ENCODE measurements around the gene STAC.

STAC gene

DNA sequence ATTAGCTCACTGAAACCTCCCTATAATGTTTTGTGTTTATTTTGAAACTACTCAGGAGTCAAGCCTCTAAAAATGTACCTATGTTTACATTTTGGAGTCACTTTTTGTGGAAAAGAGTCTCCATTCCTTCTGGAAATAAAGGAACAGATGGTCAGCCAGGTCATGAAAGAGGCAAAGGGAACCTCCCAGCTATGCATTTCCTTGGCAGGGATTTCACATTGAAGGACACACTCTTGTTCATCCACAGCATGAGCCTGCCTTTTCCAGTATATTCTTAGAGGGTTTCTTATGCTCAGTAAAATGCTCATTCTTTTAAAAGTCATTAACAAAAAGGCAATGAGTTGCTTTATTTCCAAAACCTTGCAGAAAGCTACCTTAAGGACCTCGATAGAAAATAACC, 20.8 kb downstream of the STAC start:
- Histone ChIP-seq H3K36me3 (no peaks in the 10 kb centered on the region), H3K27me3 (no peaks in the 10 kb centered on the region), H3K4me1 (no peaks in the 10 kb centered on the region; a peak in 2 of 20 replicates), H3K4me3 (no peak overlapping the region), H3K9ac (no peak overlapping the region), H3K27ac (no peak overlapping the region), H4K20me1 (no peaks in the 10 kb centered on the region), H3K4me2 (no peak overlapping the region), H3K9me3 (replicated peaks in 1 of 11) (0 out of 22 replicates have a peak, but pooled peaks cover 0 to 4% (median 0%) of the 10 kb centered on the region in 11 experiments)
- no peak for TF ChIP-seq Cebpa-rat (IDR thresholded peaks at IDR 0.05)

DNA sequence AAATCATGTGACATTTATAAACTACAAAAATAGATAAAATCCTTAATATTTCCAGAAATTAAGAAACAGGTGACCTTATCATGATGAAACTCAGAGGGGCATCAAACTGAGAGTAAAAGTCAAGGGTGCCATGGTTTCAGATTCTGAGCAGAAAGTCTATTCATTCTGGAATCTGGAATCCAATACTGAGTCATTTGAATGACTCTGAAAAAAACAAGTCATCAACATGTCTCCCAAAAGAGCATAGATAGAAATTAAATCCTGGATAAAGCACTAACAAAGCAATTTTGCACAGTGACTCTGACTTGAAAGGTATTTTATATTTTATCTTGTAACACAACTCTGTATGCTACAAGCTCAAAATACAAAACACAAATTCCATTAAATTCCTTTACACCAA, 23.4 kb downstream of the STAC start:
- Histone ChIP-seq H3K36me3 (no peaks in the 10 kb centered on the region), H3K4me3 (no peak overlapping the region), H3K27me3 (no peaks in the 10 kb centered on the region), H3K4me1 (no peaks in the 10 kb centered on the region; a peak in 2 of 20 replicates), H3K4me2 (no peak overlapping the region), H3K27ac (no peak overlapping the region), H3K9ac (no peak overlapping the region), H3K9me3 (replicated peaks in 1 of 11) (0 out of 22 replicates have a peak, but pooled peaks cover 0 to 4% (median 0%) of the 10 kb centered on the region in 11 experiments), H4K20me1 (no peaks in the 10 kb centered on the region)
- TF ChIP-seq Cebpa-rat (IDR thresholded peaks at IDR 0.05) = no peak

DNA sequence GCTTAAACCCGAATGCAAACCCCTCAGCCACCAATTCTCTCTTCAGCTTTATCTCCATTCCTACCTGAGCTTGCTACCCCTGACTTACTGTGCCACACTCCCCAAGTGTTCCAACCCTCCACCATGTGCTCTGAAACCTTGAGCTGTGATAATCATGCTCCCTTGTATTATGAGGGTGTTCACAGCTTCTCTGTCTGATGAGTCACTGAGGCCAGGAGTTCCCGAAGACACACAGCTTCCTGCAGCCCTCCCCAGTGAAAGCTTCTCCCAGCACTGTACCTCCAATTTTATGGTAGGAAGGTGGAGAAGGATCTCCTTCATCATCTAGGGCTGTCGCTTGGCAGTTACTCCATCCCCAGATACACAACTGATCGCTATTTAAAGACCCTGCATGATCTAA, 24.9 kb downstream of the STAC start:
- H3K9ac ChIP-seq = no peak overlapping the region
- no peaks in the 10 kb centered on the region for H3K9me3 ChIP-seq (replicated peaks in 1 of 11)
- H3K4me3 ChIP-seq = no peak overlapping the region
- no peaks in the 10 kb centered on the region for H3K27me3 ChIP-seq
- TF ChIP-seq Cebpa-rat (IDR thresholded peaks at IDR 0.05) = no peak
- H3K27ac ChIP-seq = no peak overlapping the region
- H3K36me3 ChIP-seq = no peaks in the 10 kb centered on the region
- H3K4me1 ChIP-seq = no peaks in the 10 kb centered on the region; a peak in 2 of 20 replicates
- H3K4me2 ChIP-seq = no peak overlapping the region
- no peaks in the 10 kb centered on the region for H4K20me1 ChIP-seq

DNA sequence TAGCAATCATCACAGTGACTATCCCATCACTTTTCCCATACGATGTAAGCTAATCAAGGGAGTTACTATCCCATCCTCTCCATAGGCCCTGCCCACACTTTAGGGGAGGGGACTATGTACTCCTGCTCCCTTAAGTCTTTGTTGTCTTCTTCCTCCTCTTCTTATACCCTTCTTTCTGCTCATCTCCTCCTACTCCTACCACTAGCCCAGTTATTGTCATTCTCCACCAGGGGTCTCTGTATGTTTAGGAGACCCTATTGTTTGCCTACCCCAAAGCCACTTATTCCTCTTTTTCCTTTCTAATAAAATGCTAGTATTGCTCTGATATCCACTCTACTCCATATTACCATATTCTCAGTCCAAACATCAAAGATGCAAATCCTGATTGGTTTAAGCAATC, 27.8 kb downstream of the STAC start:
- Histone ChIP-seq H3K36me3 (no peaks in the 10 kb centered on the region), H3K9me3 (replicated peaks in 1 of 11) (no peaks in the 10 kb centered on the region), H3K4me1 (no peaks in the 10 kb centered on the region; a peak in 2 of 20 replicates), H3K27me3 (no peaks in the 10 kb centered on the region), H3K4me3 (no peak overlapping the region), H4K20me1 (no peaks in the 10 kb centered on the region), H3K27ac (no peak overlapping the region), H3K4me2 (no peak overlapping the region), H3K9ac (no peak overlapping the region)
- no peak for TF ChIP-seq Cebpa-rat (IDR thresholded peaks at IDR 0.05)

DNA sequence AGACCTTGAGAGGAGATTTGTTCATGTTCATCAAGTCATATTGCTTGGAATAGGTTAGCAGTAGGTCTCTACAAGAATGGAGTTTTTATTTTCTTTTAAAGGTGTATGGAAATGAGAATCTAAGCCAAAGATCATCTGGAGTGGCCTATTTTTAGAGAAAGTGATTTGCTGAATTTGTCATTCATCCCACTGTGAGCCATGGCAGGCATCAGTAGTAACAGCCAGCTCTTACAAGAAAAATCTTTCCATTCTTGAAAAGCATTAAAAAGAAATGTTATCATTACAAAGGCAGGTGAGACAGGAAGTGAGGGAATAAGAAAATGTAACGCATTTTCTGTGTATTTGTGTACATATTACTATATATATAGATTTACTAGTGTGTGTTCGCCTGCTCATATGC, 29.6 kb downstream of the STAC start:
- Histone ChIP-seq H4K20me1 (no peaks in the 10 kb centered on the region), H3K9me3 (replicated peaks in 1 of 11) (peaks cover 0 to 2% (median 0%) of the 10 kb centered on the region in 11 experiments; a peak in 1 of 22 replicates), H3K36me3 (no peaks in the 10 kb centered on the region), H3K4me2 (no peak overlapping the region), H3K4me1 (no peaks in the 10 kb centered on the region; a peak in 2 of 20 replicates), H3K27me3 (no peaks in the 10 kb centered on the region), H3K9ac (no peak overlapping the region), H3K4me3 (no peak overlapping the region), H3K27ac (no peak overlapping the region)
- no peak for TF ChIP-seq Cebpa-rat (IDR thresholded peaks at IDR 0.05)

DNA sequence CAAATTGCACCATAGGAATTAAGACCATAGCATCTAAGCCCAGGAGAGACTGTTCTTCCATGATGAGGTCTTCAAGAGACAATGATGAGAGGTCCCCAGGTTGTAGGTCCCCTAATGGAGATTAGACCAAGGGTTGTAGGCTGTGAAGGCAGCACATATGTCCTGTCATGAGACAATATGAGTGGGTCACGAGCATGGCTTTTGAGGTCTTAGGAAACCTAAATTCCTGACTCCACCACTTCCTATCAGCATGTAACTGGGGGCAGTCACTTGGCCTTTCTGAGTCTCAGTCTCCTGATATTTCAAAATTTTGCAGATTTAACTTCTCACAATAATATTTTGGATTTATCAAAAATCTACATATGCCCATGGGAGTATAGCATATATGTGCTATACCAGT, 31.3 kb downstream of the STAC start:
- no peak overlapping the region for H3K9ac ChIP-seq
- H3K4me2 ChIP-seq = no peak overlapping the region
- H4K20me1 ChIP-seq = no peaks in the 10 kb centered on the region
- H3K9me3 ChIP-seq (replicated peaks in 1 of 11) = peaks cover 0 to 14% (median 9%) of the 10 kb centered on the region in 11 experiments; a peak in 16 of 22 replicates
- H3K4me3 ChIP-seq = no peak overlapping the region
- H3K27ac ChIP-seq = no peak overlapping the region
- TF ChIP-seq Cebpa-rat (IDR thresholded peaks at IDR 0.05) = no peak
- no peaks in the 10 kb centered on the region for H3K27me3 ChIP-seq
- no peaks in the 10 kb centered on the region for H3K4me1 ChIP-seq
- H3K36me3 ChIP-seq = no peaks in the 10 kb centered on the region

DNA sequence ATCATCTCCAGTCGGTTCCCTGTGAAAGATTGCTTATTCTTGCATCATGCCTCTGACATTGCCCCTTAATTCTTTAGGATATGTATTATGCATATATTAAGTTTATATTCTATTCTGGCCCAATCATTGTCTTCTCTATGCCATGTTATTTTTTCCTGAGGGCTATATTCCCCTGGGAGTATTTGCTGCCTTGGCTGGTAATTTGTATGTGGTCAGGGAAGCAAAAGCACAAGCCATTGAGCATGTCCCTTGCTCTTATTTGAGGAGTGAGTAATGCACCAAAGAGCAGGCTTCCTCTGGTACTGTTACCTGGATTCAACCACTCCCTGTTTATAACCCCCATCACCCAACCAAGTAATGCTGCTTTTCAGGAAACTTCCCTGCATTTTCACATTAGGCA, 36.3 kb downstream of the STAC start:
- no peaks in the 10 kb centered on the region for H4K20me1 ChIP-seq
- H3K4me3 ChIP-seq = no peak overlapping the region
- H3K9me3 ChIP-seq (replicated peaks in 1 of 11) = peaks cover 0 to 14% (median 9%) of the 10 kb centered on the region in 11 experiments; a peak in 16 of 22 replicates
- H3K36me3 ChIP-seq = no peaks in the 10 kb centered on the region
- H3K27ac ChIP-seq = no peak overlapping the region
- no peak for TF ChIP-seq Cebpa-rat (IDR thresholded peaks at IDR 0.05)
- no peak overlapping the region for H3K4me2 ChIP-seq
- H3K9ac ChIP-seq = no peak overlapping the region
- H3K27me3 ChIP-seq = no peaks in the 10 kb centered on the region
- H3K4me1 ChIP-seq = no peaks in the 10 kb centered on the region

DNA sequence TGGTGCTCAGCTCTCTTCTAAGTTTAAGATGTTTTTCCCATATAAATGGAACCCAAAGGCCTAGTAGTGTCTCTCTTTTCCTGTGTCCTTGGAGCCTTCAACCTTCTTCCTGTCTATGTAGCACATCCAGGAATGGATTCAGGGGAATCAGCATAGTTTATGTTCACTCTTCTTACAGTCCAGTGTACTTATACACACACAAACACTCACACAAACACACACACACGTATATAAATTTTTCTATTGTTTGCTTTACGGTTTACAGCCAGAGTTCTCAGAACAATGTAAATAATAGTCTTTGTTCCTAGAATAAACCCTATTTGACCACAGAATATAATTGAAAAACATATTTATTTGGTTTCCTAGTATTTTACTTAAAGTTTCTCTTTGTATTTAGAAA, 36.9 kb downstream of the STAC start:
- H3K27ac ChIP-seq = no peak overlapping the region
- no peaks in the 10 kb centered on the region for H3K27me3 ChIP-seq
- no peak overlapping the region for H3K4me2 ChIP-seq
- H4K20me1 ChIP-seq = no peaks in the 10 kb centered on the region
- no peaks in the 10 kb centered on the region for H3K36me3 ChIP-seq
- peaks cover 0 to 14% (median 9%) of the 10 kb centered on the region in 11 experiments; a peak in 16 of 22 replicates for H3K9me3 ChIP-seq (replicated peaks in 1 of 11)
- TF ChIP-seq Cebpa-rat (IDR thresholded peaks at IDR 0.05) = no peak
- no peaks in the 10 kb centered on the region for H3K4me1 ChIP-seq
- H3K4me3 ChIP-seq = no peak overlapping the region
- no peak overlapping the region for H3K9ac ChIP-seq

DNA sequence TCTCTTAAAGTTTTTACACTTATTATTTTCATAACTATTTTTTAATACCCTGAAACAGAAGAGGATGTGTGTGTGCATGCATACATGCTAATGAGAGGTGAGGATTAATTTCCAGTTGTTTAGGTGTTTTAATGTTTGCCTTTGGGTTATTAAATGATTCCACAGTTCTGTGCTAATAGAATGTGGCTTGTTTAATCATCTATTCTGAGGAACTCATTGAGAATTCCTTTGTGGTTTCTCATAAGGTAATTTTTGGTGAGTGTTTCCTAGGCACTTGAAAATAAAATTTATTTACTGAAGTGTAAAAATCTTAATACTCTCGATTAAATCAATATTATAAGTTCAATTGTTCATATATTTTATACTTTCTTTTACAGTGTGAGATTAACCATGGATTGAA, 38.0 kb downstream of the STAC start:
- no peak for TF ChIP-seq Cebpa-rat (IDR thresholded peaks at IDR 0.05)
- no peak overlapping the region for H3K9ac ChIP-seq
- H3K4me3 ChIP-seq = no peak overlapping the region
- H4K20me1 ChIP-seq = no peaks in the 10 kb centered on the region
- H3K36me3 ChIP-seq = no peaks in the 10 kb centered on the region
- no peaks in the 10 kb centered on the region for H3K4me1 ChIP-seq
- no peak overlapping the region for H3K4me2 ChIP-seq
- H3K27me3 ChIP-seq = no peaks in the 10 kb centered on the region
- no peak overlapping the region for H3K27ac ChIP-seq
- H3K9me3 ChIP-seq (replicated peaks in 1 of 11) = peaks cover 0 to 14% (median 9%) of the 10 kb centered on the region in 11 experiments; a peak in 16 of 22 replicates

DNA sequence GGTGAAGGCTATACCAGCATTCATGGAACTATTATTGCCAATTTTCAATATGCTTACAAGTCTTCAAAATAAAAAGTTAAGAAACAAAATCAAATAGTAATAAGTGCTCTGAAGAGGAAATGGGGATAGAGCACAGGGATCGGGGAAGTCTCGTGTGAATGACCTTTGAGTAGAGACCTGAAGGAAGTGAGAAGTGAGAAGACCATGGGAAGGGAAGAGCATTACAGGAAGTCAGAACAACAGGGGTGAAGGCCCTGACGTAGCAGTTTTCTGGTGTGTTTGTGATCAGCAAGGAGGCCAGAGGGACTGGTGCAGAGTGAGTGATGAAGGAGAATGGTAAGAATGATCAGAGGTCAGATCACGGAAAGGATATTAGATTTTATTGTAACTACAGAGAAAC, 48.1 kb downstream of the STAC start:
- Histone ChIP-seq H3K9ac (no peak overlapping the region), H4K20me1 (no peaks in the 10 kb centered on the region), H3K36me3 (no peaks in the 10 kb centered on the region), H3K4me3 (no peak overlapping the region), H3K4me1 (peaks cover 0 to 14% (median 0%) of the 10 kb centered on the region in 10 experiments; a peak in 7 of 20 replicates), H3K4me2 (peak overlapping the region in 4 of 11 experiments; percentile 16 to 40 (median 34); a peak in 7 of 22 replicates), H3K27me3 (no peaks in the 10 kb centered on the region), H3K9me3 (replicated peaks in 1 of 11) (no peaks in the 10 kb centered on the region), H3K27ac (no peak overlapping the region)
- no peak for TF ChIP-seq Cebpa-rat (IDR thresholded peaks at IDR 0.05)
